B cell (primary cell): ENCODE data around the gene RENBP.

ENCODE experiments used
- CTCF ChIP-seq: fragments of 200-600 bp; IDR thresholded peaks from one replicate; pipeline ENCODE4 v1.8.0; 2022; ENCODE audit warnings: antibody characterized with exemption, mild to moderate bottlenecking
- EZH2 ChIP-seq: IDR thresholded peaks from 2 replicates; pipeline ENCODE4 v1.6.1; 2012; ENCODE audit warnings: borderline replicate concordance, low read depth, mild to moderate bottlenecking, moderate library complexity, low read length; ENCODE audit not compliant: insufficient read depth, poor library complexity, severe bottlenecking

- TF ChIP-seq CTCF: no peak
- no peak for TF ChIP-seq EZH2
Observed at GRCh38 chrX:153957224-153957623, 12.8 kb upstream of the RENBP start.
